KMS-11 (cell line): Measurements from ENCODE around the gene OLIG3.

Experiments used
- H2AFZ ChIP-seq: fragments of 200-600 bp; sonication (generic); 2 replicates; pipeline ENCODE4 v1.6.1; 2016; ENCODE audit warnings: antibody characterized with exemption, mixed run types, low read depth
- H3K27ac ChIP-seq: fragments of 200-600 bp; sonication (generic); 2 replicates; pipeline ENCODE4 v1.6.1; 2016; ENCODE audit warnings: mild to moderate bottlenecking, mixed run types
- H3K27me3 ChIP-seq: fragments of 200-600 bp; sonication (generic); 2 replicates; pipeline ENCODE4 v1.6.1; 2017; ENCODE audit warnings: mild to moderate bottlenecking, low read depth, mixed run types, moderate library complexity; ENCODE audit not compliant: insufficient read depth
- H3K36me3 ChIP-seq: fragments of 200-600 bp; sonication (generic); 2 replicates; pipeline ENCODE4 v1.6.1; 2017; ENCODE audit warnings: mild to moderate bottlenecking, mixed run types; ENCODE audit not compliant: insufficient read depth
- H3K4me1 ChIP-seq: fragments of 200-600 bp; sonication (generic); 2 replicates; pipeline ENCODE4 v1.6.1; 2016; ENCODE audit warnings: mild to moderate bottlenecking, low read depth, mixed run types; ENCODE audit not compliant: poor library complexity, severe bottlenecking
- H3K4me2 ChIP-seq: fragments of 200-600 bp; sonication (generic); 2 replicates; pipeline ENCODE4 v1.7.0; 2016; ENCODE audit warnings: mild to moderate bottlenecking, mixed run types
- H3K4me3 ChIP-seq: fragments of 200-600 bp; sonication (generic); IDR thresholded peaks from 2 replicates; pipeline ENCODE4 v1.6.1; 2017; ENCODE audit warnings: low read depth, low read length, mixed read lengths; ENCODE audit not compliant: insufficient read depth
- H3K79me2 ChIP-seq: fragments of 200-600 bp; sonication (generic); 2 replicates; pipeline ENCODE4 v1.6.1; 2016; ENCODE audit warnings: low read depth, mixed run types; ENCODE audit not compliant: insufficient read depth
- H3K9ac ChIP-seq: fragments of 200-600 bp; sonication (generic); 2 replicates; pipeline ENCODE4 v1.6.1; 2016; ENCODE audit warnings: mild to moderate bottlenecking, mixed run types
- H4K20me1 ChIP-seq: fragments of 200-600 bp; sonication (generic); 2 replicates; pipeline ENCODE4 v1.6.1; 2016; ENCODE audit warnings: mild to moderate bottlenecking, mixed run types; ENCODE audit not compliant: insufficient read depth
- CTCF ChIP-seq: fragments of 200-600 bp; sonication (generic); conservative IDR thresholded peaks from 2 replicates; pipeline ENCODE4 v1.6.1; 2017; ENCODE audit warnings: low read depth, mild to moderate bottlenecking, antibody characterized with exemption, low read length, moderate library complexity, mixed read lengths

OLIG3 gene

GRCh38 chr6:137497721-137498463 lies 3.7 kb upstream of the OLIG3 start:
- TF ChIP-seq CTCF, result no peak

GRCh38 chr6:137496909-137497720 lies 2.9 kb upstream of the OLIG3 start:
- Histone ChIP-seq H3K27me3 (no peaks in the 10 kb centered on the region), H3K4me2 (no peak overlapping the region), H3K4me3 (no peak overlapping the region), H3K27ac (no peak overlapping the region), H2AFZ (no peak overlapping the region), H3K79me2 (no peaks in the 10 kb centered on the region), H4K20me1 (no peaks in the 10 kb centered on the region), H3K4me1 (no peaks in the 10 kb centered on the region), H3K36me3 (no peaks in the 10 kb centered on the region), H3K9ac (no peak overlapping the region)
- TF ChIP-seq CTCF, result no peak

More at GRCh38 chr6:137497721-137498463, 3.7 kb upstream of the OLIG3 start:
- Histone ChIP-seq H2AFZ (no peak overlapping the region), H3K4me3 (no peak overlapping the region), H3K79me2 (no peaks in the 10 kb centered on the region), H3K4me1 (no peaks in the 10 kb centered on the region), H3K9ac (no peak overlapping the region), H3K27me3 (no peaks in the 10 kb centered on the region), H3K4me2 (no peak overlapping the region), H4K20me1 (no peaks in the 10 kb centered on the region), H3K27ac (no peak overlapping the region), H3K36me3 (no peaks in the 10 kb centered on the region)

GRCh38 chr6:137496368-137496767 lies 2.2 kb upstream of the OLIG3 start:
- Histone ChIP-seq H3K4me1 (no peaks in the 10 kb centered on the region), H4K20me1 (no peaks in the 10 kb centered on the region), H3K4me2 (no peak overlapping the region), H3K4me3 (no peak overlapping the region), H3K27me3 (no peaks in the 10 kb centered on the region), H3K36me3 (no peaks in the 10 kb centered on the region), H3K27ac (no peak overlapping the region), H3K79me2 (no peaks in the 10 kb centered on the region), H3K9ac (no peak overlapping the region), H2AFZ (no peak overlapping the region)
- TF ChIP-seq CTCF, result no peak

GRCh38 chr6:137495703-137496336 lies 1.6 kb upstream of the OLIG3 start:
- H3K9ac ChIP-seq, result no peak overlapping the region
- no peak overlapping the region for H3K27ac ChIP-seq
- H3K79me2 ChIP-seq, result no peaks in the 10 kb centered on the region
- H3K4me3 ChIP-seq, result no peak overlapping the region
- no peaks in the 10 kb centered on the region for H3K27me3 ChIP-seq
- H3K4me2 ChIP-seq, result no peak overlapping the region
- TF ChIP-seq CTCF, result no peak
- no peak overlapping the region for H2AFZ ChIP-seq
- no peaks in the 10 kb centered on the region for H4K20me1 ChIP-seq
- no peaks in the 10 kb centered on the region for H3K4me1 ChIP-seq
- H3K36me3 ChIP-seq, result no peaks in the 10 kb centered on the region
